ENCODE results near the gene MMEL1. TPM values are rescaled to one million over a fixed set of nuclear protein-coding genes. Genes with fewer than 3 reads are reported as not detected.
A peak's percentile ranks its signal among the peaks of the same experiment; 100 is the strongest.

Gene MMEL1
- total RNA-seq, 1 experiment from 2014 or later = not detected

GRCh38 chr1:2642560-2643413 lies 10.0 kb upstream of the MMEL1 start:
- DNase-seq (ENCODE audit: low read depth) = peak; percentile 80

DNA sequence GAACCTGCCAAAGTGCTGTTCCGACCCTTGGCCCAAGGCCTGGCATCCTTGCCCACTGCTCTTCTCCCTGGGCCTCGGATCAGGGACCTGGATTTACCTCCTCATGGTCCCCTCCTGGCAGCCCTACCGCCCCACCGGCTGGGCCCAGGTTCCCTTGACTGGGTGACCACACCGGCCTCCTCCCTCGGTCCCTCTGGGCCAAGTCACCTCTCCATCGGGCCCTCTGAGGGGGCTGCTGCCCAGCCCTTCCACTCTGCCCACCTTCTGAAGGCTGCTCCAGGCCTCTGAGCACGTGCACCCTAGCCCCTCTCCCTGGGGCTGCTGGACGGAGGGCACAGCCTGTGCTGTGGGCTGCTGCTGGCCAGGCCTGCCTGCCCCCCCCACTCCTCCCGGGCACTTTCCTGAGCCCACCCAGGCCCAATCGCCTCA lies 9.3 kb upstream of the MMEL1 start:
- no peak for DNase-seq (ENCODE audit: low read depth)

DNA sequence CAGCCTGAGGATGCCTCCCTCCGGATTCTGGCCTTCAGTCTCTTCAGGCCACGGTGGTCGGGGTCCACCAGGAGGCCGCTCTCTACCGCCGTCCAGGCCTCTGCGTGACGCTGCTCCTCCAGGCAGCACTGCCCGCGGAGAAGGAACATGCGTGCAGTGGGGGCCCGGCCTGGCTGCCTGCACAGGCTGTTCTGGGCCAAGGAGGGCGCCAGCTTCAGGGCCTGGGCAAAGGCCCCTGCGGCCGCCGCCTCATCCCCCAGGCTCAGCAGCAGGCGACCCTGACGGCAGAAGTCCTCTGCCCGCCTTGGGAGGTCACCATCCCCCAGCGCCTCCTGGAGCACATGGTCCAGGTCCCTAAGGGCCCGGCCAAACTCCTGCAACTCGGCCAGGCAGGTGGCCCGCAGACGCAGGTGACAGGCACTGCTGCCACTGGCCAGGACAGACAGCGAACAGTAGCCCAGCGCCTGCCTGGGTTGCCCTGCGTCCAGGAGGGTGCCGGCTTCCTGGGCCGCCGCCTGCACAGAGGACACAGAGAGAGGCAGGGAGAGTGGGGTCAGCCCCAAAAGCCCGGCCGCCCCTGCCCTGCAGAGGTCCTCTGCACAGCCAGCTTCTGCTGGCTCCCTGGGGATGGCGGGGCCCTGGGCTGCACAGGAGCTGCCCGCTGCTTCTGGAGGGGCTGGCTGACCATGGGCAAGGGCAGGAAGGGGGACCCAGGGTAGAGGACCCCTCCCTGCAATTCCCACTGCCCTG lies 8.7 kb upstream of the MMEL1 start:
- no peak for DNase-seq (ENCODE audit: low read depth)

- DNase-seq (ENCODE audit: low read depth) = no peak
Measured at GRCh38 chr1:2640626-2641025, 7.8 kb upstream of the MMEL1 start.

GRCh38 chr1:2639607-2640521 lies 7.0 kb upstream of the MMEL1 start:
- DNase-seq (ENCODE audit: low read depth) = no peak

- no peak for DNase-seq (ENCODE audit: low read depth)
Measured at GRCh38 chr1:2639203-2639602, 6.4 kb upstream of the MMEL1 start.

DNA sequence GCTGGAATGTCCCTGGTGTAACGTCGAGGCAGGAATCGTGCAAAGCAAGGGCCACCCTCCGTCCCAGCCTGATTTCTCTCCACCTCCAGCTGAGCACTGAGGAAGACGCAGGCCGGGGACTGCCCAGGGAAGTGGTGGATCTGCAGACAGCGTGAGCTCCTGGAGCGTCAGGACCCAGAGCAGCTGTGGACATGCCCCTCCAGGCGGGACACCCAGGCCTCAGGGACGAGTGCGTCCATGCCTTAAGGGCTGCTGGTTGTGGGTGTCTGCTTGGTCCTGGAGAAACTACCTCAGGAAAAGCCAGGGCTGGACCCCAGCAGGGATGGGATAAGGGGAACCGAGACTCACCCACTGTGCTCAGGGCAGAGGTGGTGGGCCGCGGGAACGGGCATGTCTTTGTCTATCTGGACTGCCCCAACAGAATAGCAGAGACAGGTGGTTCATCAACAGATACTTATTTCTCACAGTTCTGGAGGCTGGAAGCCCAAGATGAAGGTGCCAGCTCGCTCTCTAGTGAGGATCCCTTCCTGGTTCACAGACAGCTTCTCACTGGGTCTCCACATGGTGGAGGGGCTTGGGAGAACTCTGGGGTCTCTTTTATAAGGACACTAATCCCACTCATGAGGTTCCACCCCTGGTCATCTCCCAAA lies 5.8 kb upstream of the MMEL1 start:
- DNase-seq (ENCODE audit: low read depth) = no peak

- DNase-seq (ENCODE audit: low read depth) = no peak
Measured at GRCh38 chr1:2637442-2638145, 4.8 kb upstream of the MMEL1 start.

DNA sequence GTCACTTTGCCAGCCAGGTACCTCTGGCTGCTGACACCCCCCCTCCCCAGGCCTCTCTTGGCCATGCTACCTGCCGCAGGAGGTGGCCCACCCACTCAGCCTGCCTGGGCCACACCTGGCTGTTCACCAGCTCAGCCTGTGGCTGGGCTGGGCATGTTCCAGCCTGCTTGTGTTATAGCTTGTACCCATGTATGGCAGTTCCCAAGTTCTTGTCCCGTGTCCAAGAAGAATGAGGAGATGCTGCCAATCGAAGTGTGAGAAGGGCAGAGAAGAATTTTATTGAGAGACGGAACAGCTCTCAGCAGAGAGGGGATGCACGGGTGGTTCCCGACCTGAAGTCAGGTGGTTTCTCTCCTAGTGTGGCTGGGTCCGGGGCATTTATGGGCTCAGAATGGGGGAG lies 3.9 kb upstream of the MMEL1 start:
- peak; percentile 17 for DNase-seq (ENCODE audit: low read depth)

GRCh38 chr1:2635361-2636010 lies 2.7 kb upstream of the MMEL1 start:
- DNase-seq (ENCODE audit: low read depth) = no peak

DNA sequence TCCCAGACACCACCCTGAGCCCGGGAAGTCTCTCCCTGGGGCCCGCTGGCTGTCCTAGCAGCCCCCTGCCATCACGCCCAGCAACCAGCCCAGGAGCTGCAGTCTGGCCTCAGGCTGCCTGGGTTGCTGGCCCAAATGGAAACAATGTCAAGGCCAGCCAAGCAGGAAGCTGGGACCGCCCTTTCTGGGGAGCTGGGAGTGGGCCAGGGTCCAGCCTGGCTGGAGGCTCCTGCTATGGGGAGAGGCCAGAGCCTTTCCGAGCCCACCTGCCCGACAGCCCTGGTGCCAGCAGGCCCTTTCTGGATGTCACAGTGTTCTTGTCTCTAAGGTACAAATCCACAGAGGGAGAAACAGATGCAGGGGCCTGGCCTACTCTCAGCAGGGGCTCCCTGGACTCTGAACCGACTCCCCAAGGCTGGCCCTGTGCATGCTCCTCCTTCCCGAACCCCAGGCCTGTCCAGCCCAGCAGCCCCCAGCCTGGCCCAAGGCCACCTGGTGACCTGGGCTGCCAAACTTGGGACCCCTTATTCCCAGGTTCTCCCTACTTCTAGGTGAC lies 1.2 kb upstream of the MMEL1 start:
- DNase-seq (ENCODE audit: low read depth) = no peak

DNA sequence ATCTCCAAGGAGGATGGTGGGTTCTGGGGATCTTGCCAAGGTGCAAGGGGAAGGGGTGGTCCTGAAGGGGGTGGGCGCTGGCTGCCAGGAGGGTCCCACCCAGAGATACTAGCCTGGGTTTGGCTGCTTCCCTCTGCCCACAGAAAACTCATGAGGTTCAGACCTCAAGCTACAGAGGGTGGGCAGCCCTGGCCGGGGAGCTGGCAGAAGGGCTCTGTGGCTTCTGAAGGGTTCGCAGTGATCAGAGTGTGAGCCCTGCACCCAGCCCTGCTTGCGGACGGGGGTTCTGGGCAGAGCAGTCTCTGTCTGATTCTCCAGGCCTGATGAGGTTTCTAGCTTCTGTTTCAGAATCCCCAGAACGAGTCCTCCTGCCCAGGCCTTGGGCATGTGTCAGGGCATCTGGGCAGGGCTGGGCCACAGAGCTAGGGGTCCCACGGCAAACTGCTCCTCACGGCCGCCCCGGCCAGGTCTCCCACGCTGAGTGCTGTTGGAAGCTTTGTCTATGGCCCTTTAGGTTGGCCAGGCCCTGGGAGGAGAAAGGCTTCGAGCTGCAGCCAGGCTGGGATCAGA lies 635 bp upstream of the MMEL1 start:
- no peak for DNase-seq (ENCODE audit: low read depth)

DNA sequence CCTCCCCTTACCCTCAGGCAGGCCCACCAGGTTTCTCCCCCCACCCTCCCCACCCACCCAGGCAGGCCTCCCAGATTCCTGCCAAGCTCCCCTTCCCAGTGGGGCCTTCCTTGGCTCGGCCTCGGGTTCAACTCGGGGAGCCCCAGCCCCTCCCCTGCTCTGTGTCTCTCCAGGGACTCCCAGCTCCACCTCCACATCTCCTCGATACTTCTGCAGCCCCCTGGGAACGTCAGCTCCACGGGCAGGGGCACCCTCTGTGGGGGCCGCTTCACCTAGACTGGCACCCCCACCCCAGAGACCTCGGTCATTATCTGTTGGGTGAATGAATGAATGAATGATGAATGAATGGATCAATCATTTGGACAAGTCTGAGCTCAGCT lies 775 bp downstream of the MMEL1 start:
- DNase-seq (ENCODE audit: low read depth) = no peak

GRCh38 chr1:2631136-2632050 lies 1.4 kb downstream of the MMEL1 start:
- no peak for DNase-seq (ENCODE audit: low read depth)

DNA sequence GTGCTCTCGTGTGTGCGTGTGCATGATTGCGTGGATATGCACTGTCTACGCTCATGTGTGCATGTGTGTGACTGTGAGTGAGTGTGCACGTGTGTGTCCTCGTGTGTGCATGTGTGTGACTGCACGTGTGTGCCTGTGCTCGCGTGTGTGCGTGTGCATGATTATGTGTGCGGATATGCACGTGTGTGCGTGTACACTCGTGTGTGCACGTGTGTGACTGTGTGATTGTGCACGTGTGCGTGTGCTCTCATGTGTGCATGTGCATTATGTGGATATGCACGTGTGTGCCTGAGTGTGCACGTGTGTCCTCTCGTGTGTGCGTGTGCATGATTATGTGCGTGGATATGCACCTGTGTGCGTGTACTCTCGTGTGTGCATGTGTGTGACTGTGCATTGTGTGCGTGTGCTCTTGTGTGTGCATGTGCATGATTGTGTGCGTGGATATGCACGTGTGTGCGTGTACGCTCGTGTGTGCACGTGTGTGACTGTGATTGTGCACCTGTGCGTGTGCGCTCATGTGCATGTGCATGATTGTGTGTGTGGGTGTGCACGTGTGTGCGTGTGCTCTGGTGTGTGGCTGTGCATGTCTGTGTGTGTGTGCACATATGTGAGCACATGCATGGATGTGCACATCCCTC lies 2.2 kb downstream of the MMEL1 start:
- DNase-seq (ENCODE audit: low read depth) = no peak

GRCh38 chr1:2629627-2630497 lies 3.0 kb downstream of the MMEL1 start:
- no peak for DNase-seq (ENCODE audit: low read depth)

All from LHCN-M2 (cell line).